GM19240 (cell line): ENCODE data around the gene CCNT1.
"Not testable (repeated sequence)": the region's sequence is repeated elsewhere in the genome, so short reads cannot be mapped to it uniquely, and the experiment has no call there.

Experiments
- DNase-seq: peaks from one replicate; pipeline ENCODE4 v3.0.0; 2011; ENCODE audit warnings: low spot score; ENCODE audit not compliant: insufficient read length

Gene CCNT1

DNA sequence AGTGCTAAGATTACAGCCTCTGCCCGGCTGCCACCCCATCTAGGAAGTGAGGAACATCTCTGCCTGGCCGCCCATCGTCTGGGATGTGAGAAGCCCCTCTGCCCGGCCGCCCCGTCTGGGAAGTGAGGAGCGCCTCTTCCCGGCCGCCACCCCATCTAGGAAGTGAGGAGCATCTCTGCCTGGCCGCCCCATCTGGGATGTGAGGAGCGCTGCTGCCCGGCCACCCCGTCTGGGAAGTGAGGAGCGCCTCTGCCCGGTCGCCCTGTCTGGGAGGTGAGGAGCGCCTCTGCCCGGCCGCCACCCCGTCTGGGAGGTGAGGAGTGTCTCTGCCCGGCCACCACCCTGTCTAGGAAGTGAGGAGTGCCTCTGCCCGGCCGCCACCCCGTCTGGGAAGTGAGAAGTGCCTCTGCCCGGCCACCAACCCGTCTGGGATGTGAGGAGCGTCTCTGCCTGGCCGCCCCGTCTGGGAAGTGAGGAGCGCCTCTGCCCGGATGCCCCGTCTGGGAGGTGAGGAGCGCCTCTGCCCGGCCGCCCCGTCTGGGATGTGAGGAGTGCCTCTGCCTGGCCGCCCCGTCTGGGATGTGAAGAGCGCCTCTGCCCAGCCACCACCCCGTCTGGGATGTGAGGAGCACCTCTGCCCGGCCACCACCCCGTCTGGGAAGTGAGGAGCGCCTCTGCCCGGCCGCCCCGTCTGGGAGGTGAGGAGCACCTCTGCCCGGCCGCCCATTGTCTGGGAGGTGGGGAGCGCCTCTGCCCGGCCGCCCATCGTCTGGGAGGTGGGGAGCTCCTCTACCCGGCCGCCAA is 74.6 kb downstream of the CCNT1 start:
- not testable (repeated sequence) for DNase-seq

DNA sequence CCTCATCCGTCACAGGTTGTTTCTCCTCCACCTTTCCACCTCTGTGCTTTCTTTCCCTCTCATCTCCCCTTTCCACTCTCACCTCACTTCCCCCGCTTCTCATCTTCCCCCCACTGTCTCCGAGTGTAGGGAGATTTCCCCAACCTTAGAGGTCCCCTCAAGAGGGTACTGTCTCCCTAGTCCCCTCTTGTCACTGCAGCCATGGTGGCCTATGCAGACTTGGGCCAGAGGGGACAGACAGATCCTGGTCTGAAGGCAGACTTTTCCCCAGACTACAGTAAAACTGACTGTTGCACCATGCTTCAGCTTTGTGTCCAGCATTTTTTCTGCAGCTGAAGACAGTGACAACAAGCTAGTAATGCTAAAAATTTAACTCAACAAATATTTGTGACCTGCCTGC is 75.7 kb downstream of the CCNT1 start:
- no peak for DNase-seq

DNA sequence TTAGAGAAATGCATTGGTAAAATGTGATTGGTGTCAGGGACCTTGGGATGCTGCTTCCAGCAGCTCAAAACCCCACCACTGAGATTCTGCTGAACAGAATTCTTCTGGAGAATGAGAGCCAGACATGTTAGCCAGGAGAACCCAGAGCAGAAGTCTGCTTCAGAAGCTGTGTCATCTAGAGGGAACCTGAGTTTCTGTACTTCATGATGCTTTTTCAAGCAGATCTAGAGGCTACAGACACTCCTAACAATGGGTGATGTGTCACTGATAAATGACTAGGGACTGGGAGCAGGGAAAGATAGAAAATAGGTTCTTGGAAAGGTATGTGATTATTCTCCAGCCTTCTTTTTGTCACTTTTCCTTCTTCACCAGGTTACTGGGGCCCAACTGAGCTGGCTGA is 76.1 kb downstream of the CCNT1 start:
- no peak for DNase-seq
